ENCODE data around the gene MAP3K7CL. TPM values are rescaled to one million over a fixed set of nuclear protein-coding genes. Genes with fewer than 3 reads are reported as not detected.

The MAP3K7CL gene
- total RNA-seq, 1 donor from 2014 or later = 37.6 TPM

- H3K4me3 ChIP-seq (ENCODE audit: low read length in 3 of 3) = no peak overlapping the region
- H3K4me1 ChIP-seq (ENCODE audit: control insufficient read depth in 3 of 3, insufficient read depth in 3 of 3, low read length in 3 of 3) = no peaks in the 10 kb centered on the region
- H3K9ac ChIP-seq (ENCODE audit: low read depth in 1 of 3, low read length in 3 of 3) = no peak overlapping the region
- no peak overlapping the region for H3K27ac ChIP-seq (ENCODE audit: low read depth, low read length)
- H3K27me3 ChIP-seq (ENCODE audit: control insufficient read depth in 3 of 3, insufficient read depth in 3 of 3, low read length in 3 of 3) = no peaks in the 10 kb centered on the region
- H3K9me3 ChIP-seq (ENCODE audit: control insufficient read depth in 3 of 3, low read length in 3 of 3) = peaks cover 0 to under 1% (median 0%) of the 10 kb centered on the region in 3 donors
- no peaks in the 10 kb centered on the region for H3K36me3 ChIP-seq (ENCODE audit: control insufficient read depth in 3 of 3, insufficient read depth in 3 of 3, low read length in 3 of 3)
Observed at GRCh38 chr21:29205988-29206387, 75.5 kb downstream of the MAP3K7CL start.

DNA sequence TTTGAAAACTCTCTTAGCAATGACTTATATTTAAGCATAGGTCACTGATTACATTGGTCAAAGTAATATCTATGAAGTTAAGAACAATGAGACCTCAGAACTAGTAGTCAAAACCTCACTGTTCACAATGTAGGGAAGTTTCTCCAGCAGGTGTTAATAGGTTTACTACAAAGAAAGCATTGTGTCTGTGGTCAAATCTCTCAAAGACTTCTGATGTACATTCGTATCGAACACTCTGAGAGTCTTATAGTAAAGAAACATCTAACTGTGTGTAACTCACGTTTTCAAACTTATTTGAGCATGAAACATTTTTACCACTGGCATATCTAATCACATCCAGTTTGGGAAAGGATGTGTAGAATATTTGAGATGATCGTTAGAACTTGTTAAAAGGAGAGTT is 76.0 kb downstream of the MAP3K7CL start:
- Histone ChIP-seq H3K9ac (ENCODE audit: low read depth in 1 of 3, low read length in 3 of 3) (no peak overlapping the region), H3K27ac (ENCODE audit: low read depth, low read length) (no peak overlapping the region), H3K36me3 (ENCODE audit: control insufficient read depth in 3 of 3, insufficient read depth in 3 of 3, low read length in 3 of 3) (no peaks in the 10 kb centered on the region), H3K4me3 (ENCODE audit: low read length in 3 of 3) (no peak overlapping the region), H3K9me3 (ENCODE audit: control insufficient read depth in 3 of 3, low read length in 3 of 3) (no peaks in the 10 kb centered on the region), H3K4me1 (ENCODE audit: control insufficient read depth in 3 of 3, insufficient read depth in 3 of 3, low read length in 3 of 3) (no peaks in the 10 kb centered on the region), H3K27me3 (ENCODE audit: control insufficient read depth in 3 of 3, insufficient read depth in 3 of 3, low read length in 3 of 3) (no peaks in the 10 kb centered on the region)

DNA sequence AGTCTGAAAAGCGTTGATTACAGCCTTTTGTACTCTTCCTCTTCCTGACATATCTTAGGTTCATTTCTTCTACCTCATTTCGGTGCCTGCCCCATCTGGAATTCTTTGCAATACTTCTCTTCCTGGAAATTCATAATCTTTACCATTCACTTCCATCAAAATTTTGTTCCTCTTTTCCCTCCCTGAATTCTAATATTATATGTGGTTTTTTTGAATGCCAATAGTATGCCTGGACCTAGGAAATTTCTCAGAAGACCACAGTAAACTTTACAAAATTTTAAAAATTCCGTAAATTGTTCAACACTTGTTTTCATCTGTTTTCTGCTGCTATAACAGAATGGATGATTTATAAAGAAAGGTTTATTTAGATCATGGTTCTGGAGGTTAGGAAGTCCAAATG is 76.8 kb downstream of the MAP3K7CL start:
- H3K4me1 ChIP-seq (ENCODE audit: control insufficient read depth in 3 of 3, insufficient read depth in 3 of 3, low read length in 3 of 3) = no peaks in the 10 kb centered on the region
- no peak overlapping the region for H3K27ac ChIP-seq (ENCODE audit: low read depth, low read length)
- no peak overlapping the region for H3K9ac ChIP-seq (ENCODE audit: low read depth in 1 of 3, low read length in 3 of 3)
- no peak overlapping the region for H3K4me3 ChIP-seq (ENCODE audit: low read length in 3 of 3)
- H3K9me3 ChIP-seq (ENCODE audit: control insufficient read depth in 3 of 3, low read length in 3 of 3) = no peaks in the 10 kb centered on the region
- no peaks in the 10 kb centered on the region for H3K36me3 ChIP-seq (ENCODE audit: control insufficient read depth in 3 of 3, insufficient read depth in 3 of 3, low read length in 3 of 3)
- H3K27me3 ChIP-seq (ENCODE audit: control insufficient read depth in 3 of 3, insufficient read depth in 3 of 3, low read length in 3 of 3) = no peaks in the 10 kb centered on the region

DNA sequence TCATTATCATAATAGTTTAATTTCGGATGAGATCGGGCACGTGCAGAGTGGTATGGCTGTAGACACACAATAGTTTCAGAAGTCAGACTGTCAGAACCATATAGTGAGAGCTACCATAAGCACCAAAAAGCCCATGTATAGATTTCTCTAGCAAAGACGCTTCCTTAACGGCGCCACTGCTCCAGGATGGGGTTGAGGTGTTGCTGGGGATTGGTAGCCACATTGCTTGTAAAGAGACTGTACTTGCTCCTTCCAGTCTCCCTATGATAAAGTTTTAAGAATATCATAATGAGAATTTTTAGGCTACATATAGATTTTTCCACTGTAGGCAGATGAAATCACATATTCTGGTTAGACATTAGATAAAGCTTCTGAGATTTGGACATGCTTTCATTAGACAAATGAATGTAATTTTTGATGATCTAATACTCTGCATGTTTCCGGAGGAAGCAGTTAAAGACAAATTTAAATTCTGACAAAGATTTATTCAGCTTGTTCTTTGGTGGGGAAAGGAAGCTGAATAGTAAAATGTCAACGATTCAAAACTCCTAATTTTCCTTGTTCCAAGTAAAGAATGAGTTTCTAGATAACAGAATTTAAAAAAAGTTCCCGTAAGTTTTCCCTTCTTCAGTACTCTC is 77.7 kb downstream of the MAP3K7CL start:
- peak overlapping the region; percentile 60 for H3K27ac ChIP-seq (ENCODE audit: low read depth, low read length)
- no peaks in the 10 kb centered on the region for H3K4me1 ChIP-seq (ENCODE audit: control insufficient read depth in 3 of 3, insufficient read depth in 3 of 3, low read length in 3 of 3)

DNA sequence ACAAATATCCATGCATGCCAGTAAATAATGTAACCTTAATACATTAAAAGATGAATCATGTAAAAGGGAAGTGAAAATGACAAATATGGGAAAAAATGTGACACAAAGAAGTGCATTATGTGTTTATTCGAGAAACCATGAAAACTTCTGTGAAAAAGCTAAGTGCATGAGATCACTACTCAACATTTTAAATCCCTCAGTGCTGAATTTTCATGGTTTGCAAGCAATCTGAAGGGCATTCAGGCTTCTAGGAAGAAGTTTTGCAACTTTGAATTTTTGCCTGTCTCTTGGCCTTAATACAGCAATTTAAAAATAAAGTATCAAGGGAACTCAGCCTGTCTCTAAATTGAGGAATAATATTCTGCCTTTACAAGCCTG is 78.2 kb downstream of the MAP3K7CL start:
- no peak overlapping the region for H3K9ac ChIP-seq (ENCODE audit: low read depth in 1 of 3, low read length in 3 of 3)
- H3K27me3 ChIP-seq (ENCODE audit: control insufficient read depth in 3 of 3, insufficient read depth in 3 of 3, low read length in 3 of 3) = no peaks in the 10 kb centered on the region
- no peaks in the 10 kb centered on the region for H3K9me3 ChIP-seq (ENCODE audit: control insufficient read depth in 3 of 3, low read length in 3 of 3)
- H3K36me3 ChIP-seq (ENCODE audit: control insufficient read depth in 3 of 3, insufficient read depth in 3 of 3, low read length in 3 of 3) = no peaks in the 10 kb centered on the region
- H3K27ac ChIP-seq (ENCODE audit: low read depth, low read length) = peak overlapping the region; percentile 60
- no peak overlapping the region for H3K4me3 ChIP-seq (ENCODE audit: low read length in 3 of 3)
- no peaks in the 10 kb centered on the region for H3K4me1 ChIP-seq (ENCODE audit: control insufficient read depth in 3 of 3, insufficient read depth in 3 of 3, low read length in 3 of 3)

More for the DNA sequence above, 77.7 kb downstream of the MAP3K7CL start:
- Histone ChIP-seq H3K4me3 (ENCODE audit: low read length in 3 of 3) (no peak overlapping the region), H3K9me3 (ENCODE audit: control insufficient read depth in 3 of 3, low read length in 3 of 3) (no peaks in the 10 kb centered on the region), H3K27me3 (ENCODE audit: control insufficient read depth in 3 of 3, insufficient read depth in 3 of 3, low read length in 3 of 3) (no peaks in the 10 kb centered on the region), H3K36me3 (ENCODE audit: control insufficient read depth in 3 of 3, insufficient read depth in 3 of 3, low read length in 3 of 3) (no peaks in the 10 kb centered on the region), H3K9ac (ENCODE audit: low read depth in 1 of 3, low read length in 3 of 3) (no peak overlapping the region)

DNA sequence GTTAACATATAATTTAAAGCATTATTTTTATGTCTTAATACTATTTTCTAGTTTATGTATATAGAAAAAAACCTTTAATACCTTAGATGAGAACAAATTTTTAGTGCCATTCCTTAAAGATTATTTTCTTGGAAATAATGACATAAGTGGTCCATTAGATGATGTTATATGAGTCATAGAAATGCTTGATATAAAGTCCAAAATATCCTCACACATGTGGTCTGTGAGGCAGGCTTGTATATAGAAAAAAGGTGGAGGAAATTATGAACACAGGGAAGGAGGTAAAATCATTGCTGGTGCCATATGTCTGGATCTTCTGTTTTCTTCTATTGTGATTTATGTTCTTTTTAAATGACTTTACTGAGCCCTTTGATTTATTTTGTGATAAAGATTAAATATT is 79.3 kb downstream of the MAP3K7CL start:
- no peaks in the 10 kb centered on the region for H3K4me1 ChIP-seq (ENCODE audit: control insufficient read depth in 3 of 3, insufficient read depth in 3 of 3, low read length in 3 of 3)
- H3K27me3 ChIP-seq (ENCODE audit: control insufficient read depth in 3 of 3, insufficient read depth in 3 of 3, low read length in 3 of 3) = no peaks in the 10 kb centered on the region
- no peak overlapping the region for H3K27ac ChIP-seq (ENCODE audit: low read depth, low read length)
- H3K36me3 ChIP-seq (ENCODE audit: control insufficient read depth in 3 of 3, insufficient read depth in 3 of 3, low read length in 3 of 3) = no peaks in the 10 kb centered on the region
- H3K9me3 ChIP-seq (ENCODE audit: control insufficient read depth in 3 of 3, low read length in 3 of 3) = no peaks in the 10 kb centered on the region
- no peak overlapping the region for H3K4me3 ChIP-seq (ENCODE audit: low read length in 3 of 3)
- no peak overlapping the region for H3K9ac ChIP-seq (ENCODE audit: low read depth in 1 of 3, low read length in 3 of 3)

- Histone ChIP-seq H3K4me3 (ENCODE audit: low read length in 3 of 3) (no peak overlapping the region), H3K4me1 (ENCODE audit: control insufficient read depth in 3 of 3, insufficient read depth in 3 of 3, low read length in 3 of 3) (no peaks in the 10 kb centered on the region), H3K9me3 (ENCODE audit: control insufficient read depth in 3 of 3, low read length in 3 of 3) (no peaks in the 10 kb centered on the region), H3K27ac (ENCODE audit: low read depth, low read length) (no peak overlapping the region), H3K36me3 (ENCODE audit: control insufficient read depth in 3 of 3, insufficient read depth in 3 of 3, low read length in 3 of 3) (no peaks in the 10 kb centered on the region), H3K9ac (ENCODE audit: low read depth in 1 of 3, low read length in 3 of 3) (no peak overlapping the region), H3K27me3 (ENCODE audit: control insufficient read depth in 3 of 3, insufficient read depth in 3 of 3, low read length in 3 of 3) (no peaks in the 10 kb centered on the region)
Observed at GRCh38 chr21:29211205-29211604, 80.8 kb downstream of the MAP3K7CL start.

- no peak overlapping the region for H3K4me3 ChIP-seq (ENCODE audit: low read length in 3 of 3)
- no peak overlapping the region for H3K27ac ChIP-seq (ENCODE audit: low read depth, low read length)
- H3K4me1 ChIP-seq (ENCODE audit: control insufficient read depth in 3 of 3, insufficient read depth in 3 of 3, low read length in 3 of 3) = no peaks in the 10 kb centered on the region
- no peak overlapping the region for H3K9ac ChIP-seq (ENCODE audit: low read depth in 1 of 3, low read length in 3 of 3)
- H3K36me3 ChIP-seq (ENCODE audit: control insufficient read depth in 3 of 3, insufficient read depth in 3 of 3, low read length in 3 of 3) = no peaks in the 10 kb centered on the region
- H3K9me3 ChIP-seq (ENCODE audit: control insufficient read depth in 3 of 3, low read length in 3 of 3) = no peaks in the 10 kb centered on the region
- no peaks in the 10 kb centered on the region for H3K27me3 ChIP-seq (ENCODE audit: control insufficient read depth in 3 of 3, insufficient read depth in 3 of 3, low read length in 3 of 3)
Observed at GRCh38 chr21:29212446-29212845, 82.0 kb downstream of the MAP3K7CL start.

DNA sequence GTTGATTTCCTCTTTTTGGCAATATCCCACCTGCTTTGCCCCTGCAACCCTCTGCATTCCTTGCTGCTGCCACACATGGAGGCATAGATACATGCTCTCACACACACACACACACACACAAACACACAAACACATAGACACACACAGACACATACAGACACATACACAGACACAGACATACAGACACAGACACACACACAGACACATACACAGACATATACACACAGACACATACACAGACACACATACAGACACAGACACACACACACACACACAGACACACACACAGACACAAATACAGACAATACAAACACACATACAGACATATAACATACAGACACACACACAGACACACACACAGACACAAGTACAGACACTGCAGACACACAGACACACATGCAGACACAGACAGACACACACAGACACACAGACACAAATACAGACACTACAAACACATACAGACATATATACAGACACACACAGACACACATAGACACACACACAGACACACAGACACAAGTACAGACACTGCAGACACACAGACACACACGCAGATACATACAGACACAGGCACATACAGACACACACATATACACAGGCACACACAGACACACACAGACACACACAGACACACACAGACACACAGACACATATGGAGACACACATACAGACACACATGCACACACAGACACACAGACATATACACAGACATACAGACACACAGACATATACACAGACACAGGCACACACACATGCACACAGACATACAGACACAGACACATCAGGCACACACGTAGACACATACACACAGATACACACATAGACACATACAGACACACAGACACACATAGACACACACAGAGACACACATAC is 83.3 kb downstream of the MAP3K7CL start:
- Histone ChIP-seq H3K9me3 (ENCODE audit: control insufficient read depth in 3 of 3, low read length in 3 of 3) (no peaks in the 10 kb centered on the region), H3K9ac (ENCODE audit: low read depth in 1 of 3, low read length in 3 of 3) (no peak overlapping the region), H3K4me3 (ENCODE audit: low read length in 3 of 3) (no peak overlapping the region), H3K27me3 (ENCODE audit: control insufficient read depth in 3 of 3, insufficient read depth in 3 of 3, low read length in 3 of 3) (no peaks in the 10 kb centered on the region), H3K36me3 (ENCODE audit: control insufficient read depth in 3 of 3, insufficient read depth in 3 of 3, low read length in 3 of 3) (no peaks in the 10 kb centered on the region), H3K4me1 (ENCODE audit: control insufficient read depth in 3 of 3, insufficient read depth in 3 of 3, low read length in 3 of 3) (no peaks in the 10 kb centered on the region), H3K27ac (ENCODE audit: low read depth, low read length) (no peak overlapping the region)

- Histone ChIP-seq H3K27me3 (ENCODE audit: control insufficient read depth in 3 of 3, insufficient read depth in 3 of 3, low read length in 3 of 3) (no peaks in the 10 kb centered on the region), H3K4me3 (ENCODE audit: low read length in 3 of 3) (no peak overlapping the region), H3K27ac (ENCODE audit: low read depth, low read length) (no peak overlapping the region), H3K9me3 (ENCODE audit: control insufficient read depth in 3 of 3, low read length in 3 of 3) (no peaks in the 10 kb centered on the region), H3K4me1 (ENCODE audit: control insufficient read depth in 3 of 3, insufficient read depth in 3 of 3, low read length in 3 of 3) (no peaks in the 10 kb centered on the region), H3K9ac (ENCODE audit: low read depth in 1 of 3, low read length in 3 of 3) (no peak overlapping the region), H3K36me3 (ENCODE audit: control insufficient read depth in 3 of 3, insufficient read depth in 3 of 3, low read length in 3 of 3) (no peaks in the 10 kb centered on the region)
Observed at GRCh38 chr21:29215709-29216108, 85.3 kb downstream of the MAP3K7CL start.
